GM18861 (cell line): ENCODE results near the gene SYNPO2L.
A peak's percentile ranks its signal among the peaks of the same experiment; 100 is the strongest.

Experiments used
- ATAC-seq: cut with Tn5 transposase; IDR thresholded peaks from one replicate; pipeline ENCODE4 v1.9.1; 2021; ENCODE audit not compliant: unreplicated experiment

Gene SYNPO2L

DNA sequence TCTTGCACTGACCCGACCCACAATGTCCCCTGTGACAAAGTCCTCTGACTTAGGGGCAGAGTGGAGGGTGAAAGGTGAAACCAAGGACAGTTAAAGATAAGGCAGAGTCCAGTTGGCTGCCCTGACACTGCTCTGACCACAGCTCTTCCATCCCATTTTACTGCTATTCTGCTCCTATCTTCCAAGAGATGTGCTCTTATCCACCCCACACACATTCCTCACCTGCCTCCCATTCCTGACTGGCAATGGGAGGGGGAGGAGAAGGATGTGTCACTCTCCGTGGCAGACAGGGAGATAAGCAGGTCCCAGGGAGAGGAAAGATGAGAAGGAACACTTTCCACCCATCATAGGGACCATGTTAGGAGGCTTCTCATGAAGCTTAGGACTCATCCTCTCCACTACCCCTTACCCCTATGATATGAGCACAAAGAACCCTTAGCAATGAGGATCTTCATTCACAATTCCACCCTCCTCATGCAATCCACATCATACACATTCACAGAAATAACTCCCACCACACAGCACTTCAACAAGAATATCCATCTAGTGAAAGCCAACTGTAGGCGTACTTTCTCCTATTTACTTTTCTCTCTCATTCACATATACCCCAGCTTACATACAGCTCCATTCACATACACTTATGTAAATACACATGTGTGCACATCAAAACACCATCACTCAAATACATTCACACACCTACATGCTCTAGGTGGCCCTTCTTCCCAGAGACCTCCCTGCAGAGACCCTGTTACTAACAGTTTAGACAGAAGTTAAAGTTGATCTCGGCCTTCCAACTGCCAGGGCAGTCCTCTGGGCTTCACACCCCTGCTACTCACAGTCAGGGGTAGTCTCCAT lies 6.6 kb downstream of the SYNPO2L start:
- no peak for ATAC-seq

DNA sequence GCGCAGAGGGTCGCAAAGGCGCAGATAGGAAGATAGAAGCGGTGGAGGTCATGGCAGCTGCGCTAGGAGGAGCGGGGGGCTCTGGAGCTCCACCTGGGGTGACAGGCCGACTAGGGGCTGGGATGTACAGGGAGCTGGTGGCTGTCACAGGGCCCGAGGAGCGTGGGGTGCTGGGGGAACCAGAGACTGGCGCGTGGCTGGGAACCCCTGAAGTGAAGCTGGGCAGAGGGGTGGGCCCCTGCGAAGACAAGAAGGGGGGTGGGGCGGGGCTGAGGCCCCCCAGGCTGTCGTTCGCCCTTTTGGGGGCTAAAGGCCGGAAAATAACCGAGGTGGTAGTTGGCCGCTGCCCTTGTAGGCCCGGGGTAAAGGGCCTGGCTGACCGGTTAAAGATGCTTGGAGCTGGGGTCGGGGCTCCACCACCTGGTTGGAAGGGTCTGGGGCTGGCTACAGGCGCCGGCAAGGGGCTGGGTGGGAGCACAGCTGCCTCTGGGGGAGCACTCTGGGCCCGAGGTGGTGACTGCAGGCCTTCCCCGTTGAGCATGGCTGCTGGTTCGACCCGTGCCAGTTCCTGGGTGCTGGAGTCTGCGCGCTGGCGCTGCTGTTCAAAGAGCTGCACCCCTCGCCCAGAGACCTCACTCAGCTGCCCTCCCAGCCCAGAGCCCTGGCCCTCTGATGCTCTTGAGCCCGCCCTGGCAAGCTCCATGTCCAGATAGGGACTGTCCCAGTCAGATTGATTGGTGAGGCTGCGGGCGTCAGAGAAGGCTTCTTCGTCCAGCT lies 7.8 kb downstream of the SYNPO2L start:
- no peak for ATAC-seq

DNA sequence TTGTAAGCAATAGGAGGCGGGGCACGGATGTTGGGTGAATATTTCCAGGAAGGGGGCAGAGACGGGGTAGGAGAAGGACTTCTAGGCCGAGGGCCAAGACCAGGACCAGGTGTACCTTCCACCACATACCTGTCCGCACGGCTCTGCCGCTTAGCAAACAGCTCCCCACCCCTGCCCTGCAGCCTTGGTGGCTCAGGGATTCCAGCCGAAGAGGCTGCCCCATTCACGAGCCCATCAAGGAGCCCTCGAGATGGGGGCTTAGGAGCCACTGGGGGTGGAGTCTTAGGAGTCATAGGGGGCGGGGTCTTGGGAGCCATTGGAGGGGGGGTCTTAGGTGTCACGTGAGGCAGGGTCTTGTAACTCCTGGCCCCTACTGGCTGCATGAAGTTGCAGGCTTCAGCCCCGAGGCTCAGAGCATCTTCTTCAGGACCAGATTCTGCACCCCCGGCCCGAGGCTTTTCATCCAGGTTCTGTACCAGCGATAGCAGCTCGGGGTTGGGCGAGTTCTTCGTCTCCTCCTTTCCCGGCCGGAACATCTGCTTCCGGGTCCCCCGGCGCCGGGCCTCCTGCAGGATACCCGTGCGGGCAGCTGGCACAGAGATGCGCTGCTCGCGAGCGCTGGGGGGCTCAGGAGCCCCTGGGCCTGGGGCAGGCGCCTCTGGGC lies 8.5 kb downstream of the SYNPO2L start:
- ATAC-seq, result no peak

DNA sequence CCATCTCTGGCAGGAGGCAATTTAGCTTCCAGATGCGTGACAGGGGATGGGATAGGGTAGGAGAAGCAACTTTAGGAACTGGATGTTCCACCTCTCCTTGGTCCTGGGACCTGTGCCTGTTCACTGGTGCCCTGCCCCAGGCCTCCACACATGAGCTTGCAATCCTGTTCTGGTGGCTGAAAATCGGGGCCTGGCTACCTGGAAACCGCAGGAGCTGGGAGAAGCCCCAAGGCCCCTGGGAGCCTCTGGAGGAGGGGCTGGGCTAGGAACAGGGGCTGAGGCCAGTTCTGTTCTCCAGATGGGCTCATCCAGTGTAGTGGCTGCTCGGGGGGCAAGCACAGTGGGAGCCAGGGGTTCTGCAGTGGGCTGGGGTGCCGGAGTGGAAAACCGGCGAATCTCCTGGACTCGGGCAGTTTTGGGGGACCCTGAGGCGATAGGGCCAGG lies 9.2 kb downstream of the SYNPO2L start:
- no peak for ATAC-seq

- no peak for ATAC-seq
These were observed 10.6 kb downstream of the SYNPO2L start for GRCh38 chr10:73645251-73645650.

- no peak for ATAC-seq
These were observed 11.1 kb downstream of the SYNPO2L start for GRCh38 chr10:73644767-73645166.

DNA sequence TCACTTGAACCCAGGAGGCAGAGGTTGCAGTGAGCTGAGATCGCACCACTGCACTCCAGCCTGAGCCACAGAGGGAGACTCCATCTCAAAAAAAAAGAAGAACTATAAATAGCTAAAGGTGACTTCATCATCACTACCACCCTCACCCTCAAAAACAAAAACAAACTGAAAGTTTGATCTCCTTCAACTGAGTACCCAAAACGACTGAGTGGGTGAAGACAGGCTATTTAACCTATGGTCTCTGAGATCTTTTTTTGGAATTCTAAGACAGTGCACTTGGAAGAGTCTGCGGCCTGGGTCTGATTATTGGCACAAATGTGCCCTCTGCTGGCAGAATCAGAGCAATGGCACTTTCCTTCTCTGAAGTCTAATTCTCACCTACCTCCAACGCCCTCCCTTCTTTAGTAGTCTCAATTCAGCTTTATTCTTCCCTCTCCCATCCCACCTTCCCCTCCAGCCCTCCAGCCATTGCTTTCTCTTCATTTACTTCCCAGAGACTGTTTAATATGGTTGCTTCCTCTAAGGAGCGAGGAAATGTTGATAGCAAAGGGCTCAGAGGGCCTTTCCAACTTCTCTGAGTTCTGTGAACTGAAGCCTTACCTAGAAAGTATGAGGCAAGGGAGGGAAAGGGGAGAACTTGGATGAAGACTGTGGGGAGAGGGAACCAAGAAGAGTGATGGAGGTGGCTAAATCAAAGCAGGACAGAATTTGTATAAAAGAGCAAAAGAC lies 11.7 kb downstream of the SYNPO2L start:
- no peak for ATAC-seq

DNA sequence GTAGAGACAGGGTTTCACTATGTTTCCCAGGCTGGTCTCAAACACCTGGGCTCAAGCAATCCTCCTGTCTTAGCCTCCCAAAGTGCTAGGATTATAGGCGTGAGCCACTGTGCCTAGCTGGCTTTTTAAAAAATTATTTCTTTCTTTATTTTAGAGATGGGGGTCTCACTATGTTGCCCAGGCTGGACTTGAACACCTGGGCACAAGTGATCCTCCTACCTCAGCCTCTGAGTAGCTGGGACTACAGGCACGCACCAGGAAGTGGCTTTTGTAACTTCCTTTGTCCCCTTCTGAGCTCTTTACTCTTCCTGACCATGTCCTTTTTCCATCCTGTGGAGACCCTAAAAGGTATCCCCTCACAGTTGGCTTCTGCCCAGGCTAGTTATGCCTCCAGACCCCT lies 12.5 kb downstream of the SYNPO2L start:
- no peak for ATAC-seq

DNA sequence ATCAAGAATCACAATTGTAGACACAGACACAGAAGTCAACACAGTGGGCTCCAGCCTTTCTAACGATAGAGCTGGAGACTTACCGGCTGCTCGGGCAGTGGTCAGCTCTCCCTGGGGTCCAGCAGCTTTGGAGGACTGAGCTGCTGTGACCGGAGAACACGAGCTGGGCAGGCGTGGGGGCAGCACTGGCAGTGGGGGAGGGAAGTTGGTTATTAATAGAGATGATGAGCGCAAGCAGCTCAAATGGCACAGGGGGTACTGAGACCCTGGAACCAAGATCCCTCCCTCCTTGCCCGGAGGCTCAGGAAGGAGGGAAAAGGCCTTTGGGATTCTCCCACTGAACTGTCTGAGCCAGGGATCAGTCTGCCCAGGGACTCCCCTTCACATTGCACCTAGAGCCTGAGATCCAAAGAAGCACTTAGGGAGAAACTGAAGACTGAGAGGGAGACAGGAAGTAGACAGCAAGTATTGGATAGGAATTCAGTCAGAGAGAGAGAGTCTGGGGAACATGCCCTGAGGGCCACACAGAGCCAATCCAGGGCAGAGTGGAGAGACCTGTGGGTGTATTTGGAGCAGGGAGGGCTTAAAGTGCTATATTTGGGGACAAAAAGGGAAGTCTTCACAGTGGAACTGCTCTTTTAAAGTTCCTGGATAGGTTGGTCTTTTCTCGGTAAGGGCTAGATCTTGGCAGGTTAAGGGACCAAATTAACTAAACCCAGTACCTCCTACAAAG lies 14.3 kb downstream of the SYNPO2L start, which contains the start of gene MYOZ1:
Gene MYOZ1, minus strand, starts transcription at position 147 of the 733 bp plus-strand sequence. CDS start 1,457 bp downstream, outside the sequence.
- no peak for ATAC-seq

DNA sequence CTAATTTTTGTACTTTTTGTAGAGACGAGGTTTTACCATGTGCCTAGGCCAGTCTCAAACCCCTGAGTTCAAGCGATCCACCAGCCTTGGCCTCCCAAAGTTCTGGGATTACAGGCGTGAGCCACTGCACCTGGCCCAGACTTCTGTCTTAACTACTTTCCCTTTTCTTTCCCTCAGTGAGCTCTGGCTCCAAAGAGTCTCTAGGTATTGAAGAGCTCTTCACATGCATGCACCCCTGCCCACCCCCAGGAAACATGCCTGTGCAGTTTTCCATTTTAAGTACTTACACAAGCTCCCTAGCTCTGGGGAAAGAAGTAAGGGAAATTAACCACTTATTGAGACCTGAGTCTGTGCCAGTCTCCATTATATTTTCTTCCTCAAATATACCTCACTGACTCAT lies 16.5 kb downstream of the SYNPO2L start:
- ATAC-seq, result no peak

- ATAC-seq, result no peak
These were observed 20.0 kb downstream of the SYNPO2L start for GRCh38 chr10:73635781-73636180.

DNA sequence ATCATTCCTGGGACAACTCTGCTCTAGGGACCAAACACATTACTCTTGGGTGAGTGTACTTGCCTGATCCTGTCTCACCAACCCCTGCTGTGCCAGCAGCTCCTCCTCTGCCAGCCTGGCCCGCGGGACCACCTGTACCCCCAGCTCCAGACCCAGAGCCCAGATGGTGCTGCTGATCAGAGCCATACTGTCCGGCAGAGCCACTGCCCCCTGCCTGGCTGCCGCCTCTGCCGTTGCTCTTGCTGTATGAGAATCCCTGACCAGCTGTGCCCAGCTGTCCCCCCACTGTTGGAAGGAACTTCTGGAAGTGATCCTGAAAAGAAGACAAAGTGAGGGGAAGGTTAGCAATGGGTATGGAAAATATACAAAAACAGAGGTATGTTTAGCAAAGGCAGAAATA lies 21.4 kb downstream of the SYNPO2L start:
- ATAC-seq, result no peak

DNA sequence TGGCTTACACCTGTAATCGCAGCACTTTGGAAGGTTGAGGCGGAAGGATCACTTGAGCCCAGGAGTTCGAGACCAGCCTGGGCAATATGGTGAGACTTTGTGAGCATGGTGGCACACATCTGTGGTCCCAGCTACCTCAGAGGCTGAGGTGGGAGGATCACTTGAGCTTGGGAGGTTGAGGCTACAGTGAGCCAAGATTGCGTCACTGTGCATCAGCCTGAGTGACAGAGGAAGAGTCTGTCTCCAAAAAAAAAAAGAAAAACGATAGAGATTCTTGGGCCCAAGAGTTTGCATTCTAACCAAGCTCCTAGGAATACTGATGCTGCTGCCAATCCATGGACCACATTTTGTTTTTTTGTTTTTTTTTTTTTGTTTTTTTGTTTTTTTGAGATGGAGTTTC lies 26.7 kb downstream of the SYNPO2L start:
- ATAC-seq, result no peak

DNA sequence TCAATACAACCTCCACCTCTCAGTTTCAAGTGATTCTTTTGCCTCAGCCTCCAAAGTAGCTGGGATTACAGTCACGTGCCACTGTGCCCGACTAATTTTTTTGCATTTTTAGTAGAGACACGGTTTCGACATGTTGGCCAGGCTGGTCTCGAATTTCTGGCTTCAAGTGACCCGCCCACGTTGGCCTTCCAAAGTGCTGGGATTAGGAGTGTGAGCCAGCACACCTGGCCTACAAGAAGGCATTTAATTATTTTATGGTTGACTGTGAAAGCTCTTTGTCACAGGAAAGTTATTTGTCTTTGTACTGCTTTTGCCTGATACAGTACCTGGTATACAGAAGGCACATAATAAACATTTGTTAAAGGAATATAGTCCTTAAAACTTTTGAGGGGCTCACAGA lies 27.4 kb downstream of the SYNPO2L start:
- no peak for ATAC-seq

- ATAC-seq, result no peak
These were observed 28.5 kb downstream of the SYNPO2L start for GRCh38 chr10:73627300-73627699.

DNA sequence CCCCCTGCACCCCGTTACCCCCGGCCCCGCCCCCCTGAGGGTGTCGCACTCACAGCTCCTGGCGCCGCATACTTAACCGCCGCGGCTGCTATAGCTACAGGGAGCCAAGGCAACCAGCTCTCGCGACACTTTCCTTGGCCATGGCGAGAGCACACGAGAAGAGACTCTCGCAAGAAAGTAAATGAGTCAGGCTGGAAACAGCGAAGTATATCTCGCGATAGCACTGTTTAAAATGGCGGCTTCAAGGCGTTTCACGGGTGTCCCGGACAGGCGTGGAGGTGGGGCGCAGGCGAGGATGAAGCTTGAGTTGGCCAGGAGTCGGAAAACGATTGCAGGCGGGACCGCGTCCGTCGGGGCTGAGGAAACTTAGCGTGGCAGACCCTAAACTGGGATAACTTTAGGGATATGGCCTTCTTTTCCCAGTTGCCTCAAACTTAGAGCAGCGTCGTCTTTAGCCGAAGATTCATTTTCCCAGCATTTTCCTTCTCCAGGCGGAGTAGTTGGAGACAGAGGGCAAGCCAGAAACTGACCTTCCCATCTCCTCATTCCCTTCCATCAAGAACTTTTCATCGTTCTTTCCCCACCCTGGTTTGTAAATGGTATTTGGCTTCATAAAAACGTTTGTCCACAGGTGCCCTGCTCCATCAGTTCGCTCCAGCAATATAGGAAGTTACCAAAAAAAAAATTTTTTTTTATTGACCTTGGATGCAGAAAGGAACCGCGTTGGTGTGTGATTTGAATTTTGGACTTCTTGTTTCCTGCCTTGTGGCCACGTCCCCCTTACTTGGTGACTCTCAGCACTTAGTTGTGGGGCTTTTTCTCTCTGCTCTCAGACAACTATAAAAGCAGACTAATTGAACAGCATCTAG lies 29.7 kb downstream of the SYNPO2L start:
- ATAC-seq, result peak; percentile 96

DNA sequence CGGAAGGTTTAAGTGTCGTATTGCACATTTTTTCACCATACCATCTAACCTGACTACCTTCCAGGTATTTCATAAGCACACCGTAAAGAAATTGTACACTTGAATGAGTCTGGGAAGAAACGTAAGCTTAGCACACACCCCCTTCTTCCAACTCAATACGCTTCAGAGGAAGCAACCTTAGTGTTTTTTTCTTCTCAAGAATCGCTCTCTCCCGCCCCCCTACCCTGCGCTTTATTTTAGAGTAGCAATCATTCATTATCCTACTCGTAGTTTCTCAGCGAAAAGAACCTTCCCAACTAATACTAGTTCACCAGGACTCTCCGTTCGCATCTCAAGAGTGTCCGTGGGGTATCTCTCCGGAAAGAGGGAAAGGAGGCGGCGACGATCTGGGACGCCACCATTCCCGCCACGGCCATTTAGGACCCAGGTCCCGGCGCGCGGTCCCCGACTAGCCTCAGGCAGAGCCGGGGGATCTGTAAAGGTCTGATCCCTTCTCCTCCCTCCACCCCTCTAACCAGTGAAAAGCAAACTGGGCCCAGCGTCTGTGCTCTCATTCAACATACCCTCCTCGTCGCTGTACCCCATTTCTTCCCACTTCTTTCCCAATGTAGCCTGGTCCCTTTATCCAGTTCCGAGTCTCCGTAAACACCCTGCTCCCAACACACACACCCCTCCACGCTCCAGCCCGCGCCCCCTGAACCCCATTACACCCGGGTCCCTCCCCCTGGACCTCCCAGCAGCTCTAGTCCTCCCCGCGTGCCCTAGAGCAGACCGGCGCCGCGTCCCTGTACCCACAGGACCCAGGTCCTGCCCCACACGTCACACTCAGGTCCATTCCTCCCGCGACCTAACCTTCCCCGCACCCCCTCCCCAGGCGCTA lies 30.6 kb downstream of the SYNPO2L start:
- no peak for ATAC-seq

- ATAC-seq, result no peak
These were observed 32.8 kb downstream of the SYNPO2L start for GRCh38 chr10:73623056-73623455.
